Activated B cell treated with CpG ODN at 0.5 μM for 24 hours (primary cell): ENCODE results near the gene HDAC6. TPM values are rescaled to one million over a fixed set of nuclear protein-coding genes. Genes with fewer than 3 reads are reported as not detected.

Experiments
- ATAC-seq: fragments of 200-7000 bp; cut with Tn5 transposase; one replicate; pipeline ENCODE4 v1.10.0; 2021; ENCODE audit warnings: low read depth, mild to moderate bottlenecking, moderate library complexity
- CTCF ChIA-PET: fragments of 350-600 bp; sonication (Branson Sonifier 250); formaldehyde crosslinking; loops from one replicate; lab custom pipeline; 2021; ENCODE audit warnings: antibody characterized with exemption; lab: Charles Lee
- POLR2A ChIA-PET: fragments of 350-600 bp; sonication (Branson Sonifier 250); formaldehyde crosslinking; loops from one replicate; lab custom pipeline; 2021; ENCODE audit warnings: antibody characterized with exemption; lab: Charles Lee
- DNase-seq: peaks from one replicate; pipeline ENCODE4 v3.0.0; 2022
- H3K27ac Mint-ChIP-seq: one replicate; pipeline ENCODE4 v1.8.0; 2020; ENCODE audit warnings: mixed read lengths
- H3K27me3 Mint-ChIP-seq: one replicate; pipeline ENCODE4 v1.8.0; 2021; ENCODE audit warnings: mixed read lengths
- H3K36me3 Mint-ChIP-seq: one replicate; pipeline ENCODE4 v1.8.0; 2021; ENCODE audit warnings: low read depth, mixed read lengths
- H3K4me1 Mint-ChIP-seq: one replicate; pipeline ENCODE4 v1.8.0; 2021; ENCODE audit warnings: mixed read lengths
- H3K4me3 Mint-ChIP-seq: one replicate; pipeline ENCODE4 v1.8.0; 2020; ENCODE audit warnings: mild to moderate bottlenecking, mixed read lengths
- H3K9me3 Mint-ChIP-seq: one replicate; pipeline ENCODE4 v1.8.0; 2020; ENCODE audit warnings: mixed read lengths
- CTCF ChIP-seq: fragments of 200-600 bp; IDR thresholded peaks from one replicate; pipeline ENCODE4 v1.8.0; 2022; ENCODE audit warnings: antibody characterized with exemption, mild to moderate bottlenecking
- intact Hi-C: fragments of 100-400 bp; cut with micrococcal nuclease; formaldehyde crosslinking; loops from one replicate; pipeline ENCODE4 v1.15.1; 2024
- total RNA-seq: library from RNA; stranded (reverse); gene quantifications from 2 replicates; pipeline ENCODE4 v1.2.3, GENCODE V29; 2022

The HDAC6 gene
- total RNA-seq, 1 donor from 2014 or later = 139 TPM

- CTCF ChIA-PET = interaction anchor here (1.3 kb wide), 1 partner anchor 130 kb away, joined by 3 read pairs; no protein-coding TSS in a partner anchor
- ATAC-seq (no peak), DNase-seq (no peak)
- POLR2A ChIA-PET = no interaction called here
- Mint-ChIP-seq H3K27me3 (peaks cover 2% of the 10 kb centered on the region), H3K4me1 (no peaks in the 10 kb centered on the region), H3K9me3 (no peaks in the 10 kb centered on the region), H3K4me3 (no peak within 1 kb of the TSS), H3K27ac (no peak within 1 kb of the TSS), H3K36me3 (no peaks in the 10 kb centered on the region)
- intact Hi-C loops = no loop called here
- no peak for TF ChIP-seq CTCF
Measured at GRCh38 chrX:48761674-48762471, 40.0 kb upstream of the HDAC6 start, which contains the start of gene GLOD5. Gene GLOD5 (plus strand): TSS chrX:48761747. CDS start chrX:48761791, 44 bp downstream.

DNA sequence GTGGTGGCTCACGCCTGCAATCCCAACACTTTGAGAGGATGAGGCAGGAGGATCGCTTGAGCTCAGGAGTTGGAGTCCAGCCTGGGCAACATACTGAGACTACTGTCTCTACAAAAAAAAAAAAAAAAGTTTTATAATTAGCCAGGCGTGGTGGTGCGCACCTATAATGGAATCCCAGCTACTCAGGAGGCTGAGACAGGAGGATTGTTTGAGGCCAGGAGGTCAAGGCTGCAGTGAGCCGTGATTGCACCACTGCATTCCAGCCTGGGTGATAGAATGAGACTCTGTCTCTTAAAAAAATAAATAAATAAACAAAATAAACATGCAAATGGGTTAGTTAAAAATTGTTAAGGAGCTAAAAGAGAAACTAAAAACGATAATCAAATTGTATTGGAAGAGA lies 32.6 kb upstream of the HDAC6 start:
- H3K27me3 Mint-ChIP-seq = no peaks in the 10 kb centered on the region
- H3K36me3 Mint-ChIP-seq = no peaks in the 10 kb centered on the region
- no peak for TF ChIP-seq CTCF
- intact Hi-C loops = no loop called here
- H3K4me3 Mint-ChIP-seq = no peak overlapping the region
- no peak for DNase-seq
- ChIA-PET CTCF (no interaction called here), POLR2A (no interaction called here)
- no peaks in the 10 kb centered on the region for H3K4me1 Mint-ChIP-seq
- no peak for ATAC-seq
- no peak overlapping the region for H3K27ac Mint-ChIP-seq
- no peaks in the 10 kb centered on the region for H3K9me3 Mint-ChIP-seq

DNA sequence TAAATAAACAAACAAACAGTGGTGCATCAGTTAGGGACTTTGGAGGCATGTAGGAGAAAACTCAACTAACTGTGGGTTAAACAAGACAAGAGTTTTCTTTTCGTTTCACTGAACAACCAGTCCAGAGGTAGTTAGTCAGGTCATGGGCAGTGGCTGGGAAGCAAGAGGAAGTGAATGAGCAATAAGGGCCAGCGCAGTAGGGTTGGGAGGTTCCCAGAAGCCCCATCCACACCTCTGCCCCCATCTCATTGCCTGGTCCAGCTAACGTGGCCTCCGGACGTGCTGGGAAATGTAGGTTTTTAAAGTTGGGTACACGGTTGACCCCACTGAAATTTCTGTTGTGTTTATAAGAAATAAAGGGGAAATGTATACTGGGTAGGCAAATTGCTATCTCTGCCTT lies 31.6 kb upstream of the HDAC6 start:
- ATAC-seq = no peak
- Mint-ChIP-seq H3K9me3 (no peaks in the 10 kb centered on the region), H3K27me3 (peaks cover 4% of the 10 kb centered on the region), H3K27ac (no peak overlapping the region), H3K4me1 (no peaks in the 10 kb centered on the region), H3K36me3 (no peaks in the 10 kb centered on the region), H3K4me3 (no peak overlapping the region)
- ChIA-PET CTCF (no interaction called here), POLR2A (no interaction called here)
- intact Hi-C loops = no loop called here
- DNase-seq = no peak
- TF ChIP-seq CTCF = no peak

- POLR2A ChIA-PET = no interaction called here
- Mint-ChIP-seq H3K36me3 (no peaks in the 10 kb centered on the region), H3K27me3 (peaks cover 4% of the 10 kb centered on the region)
Measured at GRCh38 chrX:48772602-48773001, 29.3 kb upstream of the HDAC6 start.

More at GRCh38 chrX:48772602-48773001, 29.3 kb upstream of the HDAC6 start:
- ATAC-seq = no peak
- no peak for DNase-seq
- intact Hi-C loops = no loop called here
- Mint-ChIP-seq H3K9me3 (no peaks in the 10 kb centered on the region), H3K27ac (no peak overlapping the region), H3K4me3 (no peak overlapping the region), H3K4me1 (no peaks in the 10 kb centered on the region)
- CTCF ChIA-PET = no interaction called here
- TF ChIP-seq CTCF = no peak
